HG03108 (cell line): ENCODE results near the gene RBPMS2.

Experiments used
- ATAC-seq: cut with Tn5 transposase; IDR thresholded peaks from one replicate; pipeline ENCODE4 v1.9.1; 2021; ENCODE audit warnings: moderate library complexity; ENCODE audit not compliant: unreplicated experiment

The RBPMS2 gene

DNA sequence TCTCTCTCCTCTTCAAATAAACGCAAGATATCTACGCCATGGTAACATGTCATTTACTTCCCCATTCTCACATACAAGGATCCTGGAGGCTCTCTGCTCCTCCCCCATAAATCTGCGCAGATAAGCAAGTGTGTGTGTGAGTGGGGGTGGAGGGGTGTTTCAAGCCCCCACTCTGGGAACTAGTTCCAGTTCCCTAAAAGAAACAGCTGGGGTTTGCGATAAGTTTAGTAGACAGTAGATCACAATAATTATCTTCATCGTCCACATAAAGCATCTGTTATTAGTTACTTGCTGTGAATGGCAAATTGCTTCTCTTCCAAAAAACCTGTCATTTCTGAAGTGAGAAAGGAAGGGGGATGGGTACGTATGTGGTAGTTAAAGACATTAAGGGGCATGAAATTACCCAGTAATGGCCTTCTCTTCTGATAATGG is 79.8 kb downstream of the RBPMS2 start:
- no peak for ATAC-seq

GRCh38 chr15:64694816-64695215 is 80.6 kb downstream of the RBPMS2 start:
- ATAC-seq: no peak

- no peak for ATAC-seq
These were observed 82.3 kb downstream of the RBPMS2 start for GRCh38 chr15:64693134-64693533.

- ATAC-seq: no peak
These were observed 83.4 kb downstream of the RBPMS2 start for GRCh38 chr15:64691896-64692565.

DNA sequence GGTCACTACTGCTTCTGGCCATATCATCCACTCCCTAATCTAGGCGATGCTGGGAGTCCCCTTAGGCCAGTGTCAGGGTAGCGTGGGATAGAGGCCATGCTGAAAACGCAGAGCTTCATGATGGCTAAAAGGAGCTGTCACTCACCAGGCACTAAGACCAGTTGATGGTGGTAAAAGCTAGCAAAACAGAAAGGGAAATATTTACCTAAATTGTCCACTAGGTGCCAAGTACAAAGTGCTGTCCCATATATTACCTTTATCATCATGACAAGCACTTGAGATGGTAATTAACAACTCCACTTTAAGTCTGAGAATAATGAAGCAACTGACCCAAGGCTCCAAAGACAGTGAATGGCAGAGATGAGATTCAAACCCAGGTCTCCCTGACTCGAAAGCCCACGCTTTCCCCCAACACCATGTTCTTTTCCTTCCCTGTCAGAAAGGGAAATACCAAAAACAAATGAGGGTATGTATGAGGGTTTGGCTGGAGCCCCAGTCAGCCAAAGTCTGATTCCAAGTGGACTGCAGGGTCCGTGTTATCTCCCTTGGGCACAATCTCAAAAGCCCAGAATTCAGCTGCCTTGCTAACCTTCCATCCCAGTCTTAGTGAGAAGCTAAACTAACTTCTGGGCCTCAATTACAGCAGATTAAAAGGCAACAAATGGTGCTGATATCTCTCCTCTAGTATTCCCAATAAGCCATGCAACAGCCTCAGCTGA is 84.7 kb downstream of the RBPMS2 start:
- ATAC-seq: no peak

GRCh38 chr15:64690008-64690407 is 85.4 kb downstream of the RBPMS2 start:
- ATAC-seq: no peak
